ENCODE measurements around the gene SLC2A11.

SLC2A11 gene, protein sequence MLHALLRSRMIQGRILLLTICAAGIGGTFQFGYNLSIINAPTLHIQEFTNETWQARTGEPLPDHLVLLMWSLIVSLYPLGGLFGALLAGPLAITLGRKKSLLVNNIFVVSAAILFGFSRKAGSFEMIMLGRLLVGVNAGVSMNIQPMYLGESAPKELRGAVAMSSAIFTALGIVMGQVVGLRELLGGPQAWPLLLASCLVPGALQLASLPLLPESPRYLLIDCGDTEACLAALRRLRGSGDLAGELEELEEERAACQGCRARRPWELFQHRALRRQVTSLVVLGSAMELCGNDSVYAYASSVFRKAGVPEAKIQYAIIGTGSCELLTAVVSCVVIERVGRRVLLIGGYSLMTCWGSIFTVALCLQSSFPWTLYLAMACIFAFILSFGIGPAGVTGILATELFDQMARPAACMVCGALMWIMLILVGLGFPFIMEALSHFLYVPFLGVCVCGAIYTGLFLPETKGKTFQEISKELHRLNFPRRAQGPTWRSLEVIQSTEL

DNA sequence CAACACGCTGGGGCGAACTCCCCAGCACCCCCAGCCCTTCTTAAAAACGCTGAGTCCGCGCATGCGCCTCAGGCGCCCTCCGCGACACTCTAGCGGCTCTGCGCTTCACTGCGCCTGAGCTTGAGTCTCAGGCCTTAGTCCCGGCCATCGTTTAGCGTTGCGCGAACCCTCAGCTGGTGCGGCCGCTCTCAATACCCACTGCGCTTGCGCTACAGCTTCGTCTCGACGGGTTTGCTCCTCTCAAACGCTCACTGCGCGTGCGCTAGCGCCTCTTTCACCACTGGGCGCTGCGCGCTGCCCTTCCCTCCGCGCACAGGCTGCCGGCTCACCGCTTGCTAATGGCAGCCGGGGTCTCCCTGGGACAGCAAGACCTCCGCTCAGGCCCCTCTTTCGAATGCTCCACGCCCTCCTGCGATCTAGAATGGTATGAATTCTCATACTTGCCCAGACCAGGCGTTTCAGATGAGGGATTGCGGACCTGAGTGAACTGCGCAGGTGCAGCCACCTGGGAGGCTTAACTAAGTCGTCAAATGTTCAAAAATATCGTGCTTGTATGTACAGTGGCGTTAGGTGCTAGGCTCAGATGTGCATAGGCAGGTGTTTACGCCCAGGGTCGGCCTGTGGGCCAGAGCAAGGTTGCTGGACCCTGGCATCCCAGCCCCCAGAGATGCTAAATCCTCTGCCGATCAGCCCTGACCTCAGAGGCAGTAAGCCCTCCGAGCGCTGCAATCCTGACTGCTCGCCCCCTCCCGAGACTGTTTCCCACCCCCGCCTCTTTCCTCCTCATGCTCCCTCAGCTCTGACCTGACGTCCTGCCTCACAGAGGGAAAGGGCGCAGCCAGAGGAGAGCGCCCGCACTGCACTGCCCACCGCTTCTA, at the start of gene SLC2A11:
Gene SLC2A11, plus strand, starts transcription at position 270 of the 878 bp plus-strand sequence. Its CDS starts 125 bp downstream, at position 395.
- Mint-ChIP-seq H3K27ac (peak within 1 kb of the TSS; percentile 95), H3K9me3 (no peaks in the 10 kb centered on the region), H3K4me3 (peak within 1 kb of the TSS; percentile 89), H3K4me1 (peaks cover 32% of the 10 kb centered on the region), H3K36me3 (peaks cover 11% of the 10 kb centered on the region)
- peak; percentile 98 for ATAC-seq
- DNase-seq (ENCODE audit: low spot score in 2 of 2): peak; percentile 88 to 96

DNA sequence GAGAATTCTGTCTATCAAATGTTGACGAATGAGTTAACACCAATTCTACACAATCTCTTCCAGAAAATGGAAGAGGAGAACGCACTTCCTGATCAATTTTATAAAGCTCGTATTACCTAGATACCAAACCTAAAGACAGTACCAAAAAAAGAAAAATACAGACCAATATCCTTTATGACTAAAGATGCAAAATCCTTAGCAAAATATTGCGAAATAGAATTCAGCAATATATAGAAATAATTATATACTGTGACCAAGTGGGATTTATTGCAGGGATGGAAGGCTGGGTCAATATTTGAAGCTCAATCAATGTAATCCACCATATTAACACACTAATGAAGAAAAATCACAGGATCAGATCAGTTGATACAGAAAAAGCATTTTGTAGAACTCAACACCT, 45.3 kb upstream of the SLC2A11 start:
- no peak for ATAC-seq
- DNase-seq (ENCODE audit: low spot score in 2 of 2): no peak
- H3K9me3 Mint-ChIP-seq: no peaks in the 10 kb centered on the region
- no peak overlapping the region for H3K4me3 Mint-ChIP-seq
- H3K27ac Mint-ChIP-seq: no peak overlapping the region
- H3K36me3 Mint-ChIP-seq: peaks cover 96% of the 10 kb centered on the region
- no peaks in the 10 kb centered on the region for H3K4me1 Mint-ChIP-seq

DNA sequence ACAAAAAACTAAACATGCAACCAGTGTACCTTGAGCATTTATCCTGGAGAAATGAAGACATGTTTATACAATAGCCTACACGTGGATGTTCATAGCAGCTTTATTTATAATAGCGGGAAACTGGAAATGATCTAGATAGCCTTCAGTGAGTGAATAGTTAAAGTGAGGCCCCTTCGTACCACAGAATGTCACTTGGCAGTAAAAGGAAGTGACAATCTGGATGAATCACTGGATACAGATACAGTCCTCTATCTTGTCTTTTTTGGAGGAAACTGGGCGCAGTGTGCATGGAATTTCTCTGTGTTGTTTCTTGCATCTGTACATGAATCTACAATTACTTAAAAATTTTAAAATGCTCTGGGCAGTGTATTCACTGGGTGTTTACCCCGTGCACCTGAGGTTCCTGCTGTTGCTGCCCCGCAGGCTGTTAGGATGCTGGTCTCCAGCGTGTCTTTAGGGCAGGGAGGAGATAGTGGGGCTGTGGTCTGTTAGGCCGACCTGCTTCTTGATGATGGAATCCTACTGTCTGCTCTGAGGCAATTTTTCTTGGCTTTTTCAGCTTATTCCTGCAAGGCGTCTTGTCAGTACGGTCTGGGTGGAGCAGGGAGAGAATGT, 42.0 kb upstream of the SLC2A11 start:
- peak overlapping the region; percentile 35 for H3K27ac Mint-ChIP-seq
- peaks cover 96% of the 10 kb centered on the region for H3K36me3 Mint-ChIP-seq
- H3K9me3 Mint-ChIP-seq: no peaks in the 10 kb centered on the region
- DNase-seq (ENCODE audit: low spot score in 2 of 2): no peak
- H3K4me1 Mint-ChIP-seq: peaks cover 5% of the 10 kb centered on the region
- ATAC-seq: no peak
- H3K4me3 Mint-ChIP-seq: no peak overlapping the region

DNA sequence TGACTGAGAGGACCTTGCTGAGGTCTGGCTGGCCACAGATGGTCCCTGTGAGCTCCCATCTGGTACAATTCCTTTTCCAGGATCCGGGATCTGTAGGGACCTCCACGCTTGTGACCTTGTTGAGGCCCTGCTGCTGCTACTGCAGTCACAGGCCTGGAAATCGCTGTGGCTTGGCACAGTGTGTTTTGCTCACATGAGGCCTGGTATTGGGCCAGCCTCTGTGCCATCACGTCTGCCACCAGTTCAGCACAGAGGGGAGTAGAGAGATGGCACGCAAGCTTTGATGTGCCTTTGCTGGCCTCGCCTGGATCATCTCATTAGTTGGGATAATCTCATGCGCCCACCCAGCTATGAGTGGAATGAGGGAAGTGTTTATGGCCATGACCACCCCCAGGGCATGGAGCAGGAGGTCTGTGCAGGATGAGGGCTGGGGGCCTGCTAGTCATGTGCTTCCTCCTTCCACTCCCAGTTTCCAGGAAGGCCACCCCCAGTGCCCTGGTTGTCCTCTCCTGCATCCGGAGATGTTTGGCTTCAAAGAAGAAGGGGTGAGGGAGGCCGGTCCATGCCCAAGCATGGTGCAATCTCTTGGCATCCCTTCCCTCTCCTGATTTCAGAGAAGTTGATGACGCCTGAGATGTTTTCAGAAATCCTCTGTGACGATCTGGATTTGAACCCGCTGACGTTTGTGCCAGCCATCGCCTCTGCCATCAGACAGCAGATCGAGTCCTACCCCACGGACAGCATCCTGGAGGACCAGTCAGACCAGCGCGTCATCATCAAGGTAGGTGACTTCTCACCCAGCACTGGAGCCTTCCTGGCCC, 41.3 kb upstream of the SLC2A11 start:
- peaks cover 96% of the 10 kb centered on the region for H3K36me3 Mint-ChIP-seq
- ATAC-seq (no peak), DNase-seq (ENCODE audit: low spot score in 2 of 2) (no peak)
- no peak overlapping the region for H3K4me3 Mint-ChIP-seq
- H3K27ac Mint-ChIP-seq: peak overlapping the region; percentile 35
- H3K9me3 Mint-ChIP-seq: no peaks in the 10 kb centered on the region
- peaks cover 9% of the 10 kb centered on the region for H3K4me1 Mint-ChIP-seq

DNA sequence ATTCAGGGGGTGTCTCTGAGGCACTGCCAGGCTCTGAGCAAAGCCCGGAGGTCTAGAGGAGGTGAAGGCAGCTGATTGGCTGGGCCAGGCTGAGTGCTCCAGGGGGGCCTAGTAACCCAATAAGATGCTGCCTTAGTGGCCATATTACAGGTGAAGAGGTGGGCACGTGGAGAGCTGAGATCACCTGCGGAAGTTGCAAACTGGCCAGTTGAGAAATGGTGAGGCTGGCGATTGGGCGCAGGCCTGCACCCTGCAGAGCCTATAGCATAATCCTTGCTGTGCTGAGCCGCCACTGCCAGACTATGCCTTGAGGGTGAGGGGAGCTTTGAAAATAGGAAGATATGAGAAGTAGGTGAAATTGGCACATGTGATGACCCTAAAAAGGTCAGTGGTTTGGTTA, 40.5 kb upstream of the SLC2A11 start:
- peaks cover 9% of the 10 kb centered on the region for H3K4me1 Mint-ChIP-seq

DNA sequence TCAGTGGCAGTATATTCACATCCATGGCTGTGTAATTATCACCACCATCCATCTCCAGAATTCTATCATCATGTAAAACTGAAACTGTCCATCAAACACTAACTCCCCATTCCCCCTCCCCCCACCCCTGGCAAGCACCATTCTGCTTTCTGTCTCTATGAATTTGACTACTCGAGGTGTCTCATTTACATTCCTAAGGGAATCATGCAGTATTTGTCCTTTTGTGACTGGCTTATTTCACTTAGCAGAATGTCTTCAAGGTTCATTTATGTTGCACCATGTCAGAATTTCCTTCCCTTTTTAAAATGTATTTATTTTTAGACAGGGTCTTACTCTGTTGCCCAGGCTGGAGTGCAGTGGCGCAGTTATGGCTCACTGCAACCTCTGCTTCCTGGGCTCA, 39.1 kb upstream of the SLC2A11 start:
- H3K27ac Mint-ChIP-seq: no peak overlapping the region

More for the DNA sequence above, 40.5 kb upstream of the SLC2A11 start:
- ATAC-seq (no peak), DNase-seq (ENCODE audit: low spot score in 2 of 2) (no peak)
- peaks cover 97% of the 10 kb centered on the region for H3K36me3 Mint-ChIP-seq
- no peak overlapping the region for H3K4me3 Mint-ChIP-seq
- no peaks in the 10 kb centered on the region for H3K9me3 Mint-ChIP-seq
- peak overlapping the region; percentile 35 for H3K27ac Mint-ChIP-seq

DNA sequence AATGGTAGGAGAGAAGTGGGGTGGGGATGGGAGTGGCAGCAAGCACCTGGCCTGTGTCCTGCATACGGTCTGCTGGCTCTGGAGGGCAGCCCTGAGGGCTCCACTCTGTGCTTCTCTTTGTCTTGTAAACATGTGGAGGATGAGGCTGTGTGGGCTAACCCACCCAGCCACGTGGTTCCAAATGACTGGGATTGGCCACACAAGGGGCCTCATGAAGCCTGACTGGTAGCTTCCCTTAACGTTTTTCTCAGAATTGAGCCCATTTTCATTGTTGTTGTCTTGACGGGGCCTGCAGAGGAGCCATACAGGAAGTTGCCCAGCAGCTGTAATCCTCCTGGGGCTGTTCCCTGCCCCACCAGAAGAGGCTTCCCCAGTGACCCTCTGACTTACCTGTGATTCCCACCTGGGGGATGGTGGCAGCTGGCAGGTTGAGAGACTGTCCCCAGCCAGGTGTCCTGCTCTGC, 36.9 kb upstream of the SLC2A11 start:
- no peak for DNase-seq (ENCODE audit: low spot score in 2 of 2)
- H3K27ac Mint-ChIP-seq: peak overlapping the region; percentile 86
- peaks cover 86% of the 10 kb centered on the region for H3K36me3 Mint-ChIP-seq
- peak overlapping the region; percentile 16 for H3K4me3 Mint-ChIP-seq
- peaks cover 16% of the 10 kb centered on the region for H3K4me1 Mint-ChIP-seq
- ATAC-seq: peak; percentile 88
- H3K9me3 Mint-ChIP-seq: no peaks in the 10 kb centered on the region

More for the DNA sequence above, 39.1 kb upstream of the SLC2A11 start:
- H3K36me3 Mint-ChIP-seq: peaks cover 97% of the 10 kb centered on the region
- DNase-seq (ENCODE audit: low spot score in 2 of 2) (no peak), ATAC-seq (no peak)
- H3K9me3 Mint-ChIP-seq: no peaks in the 10 kb centered on the region
- H3K4me3 Mint-ChIP-seq: no peak overlapping the region
- H3K4me1 Mint-ChIP-seq: peaks cover 10% of the 10 kb centered on the region

DNA sequence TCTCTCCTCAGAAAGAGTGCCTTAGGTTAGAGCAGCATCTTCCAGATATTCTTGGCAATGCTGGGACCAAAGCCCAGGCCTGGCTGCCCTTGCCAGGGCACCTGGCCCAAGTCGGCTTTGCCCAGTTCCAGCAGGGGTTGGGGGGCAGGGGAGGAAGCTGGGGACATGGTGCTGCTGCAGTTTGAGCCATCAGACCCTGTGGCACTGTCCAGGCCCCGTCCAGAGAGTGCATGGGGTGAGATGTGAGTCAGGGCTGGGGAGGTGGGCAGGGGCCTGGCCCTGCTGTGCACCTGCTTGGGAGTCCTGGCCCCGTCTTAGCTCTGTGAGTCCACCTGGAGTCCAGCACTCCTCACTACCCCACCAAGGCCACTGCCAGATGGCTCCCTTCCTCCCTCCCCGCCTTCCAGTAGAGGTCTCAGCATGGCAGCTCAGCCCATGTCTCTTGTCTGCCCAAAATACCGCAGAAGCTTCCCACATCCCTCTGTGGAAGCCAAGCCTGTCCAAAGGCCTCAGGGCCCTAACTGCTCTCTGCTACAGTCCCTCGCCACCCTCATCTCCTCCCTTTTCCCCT, 35.5 kb upstream of the SLC2A11 start:
- H3K4me3 Mint-ChIP-seq: no peak overlapping the region
- DNase-seq (ENCODE audit: low spot score in 2 of 2): no peak
- H3K9me3 Mint-ChIP-seq: no peaks in the 10 kb centered on the region
- peaks cover 86% of the 10 kb centered on the region for H3K36me3 Mint-ChIP-seq
- no peak for ATAC-seq
- H3K27ac Mint-ChIP-seq: peak overlapping the region; percentile 91
- peaks cover 16% of the 10 kb centered on the region for H3K4me1 Mint-ChIP-seq

DNA sequence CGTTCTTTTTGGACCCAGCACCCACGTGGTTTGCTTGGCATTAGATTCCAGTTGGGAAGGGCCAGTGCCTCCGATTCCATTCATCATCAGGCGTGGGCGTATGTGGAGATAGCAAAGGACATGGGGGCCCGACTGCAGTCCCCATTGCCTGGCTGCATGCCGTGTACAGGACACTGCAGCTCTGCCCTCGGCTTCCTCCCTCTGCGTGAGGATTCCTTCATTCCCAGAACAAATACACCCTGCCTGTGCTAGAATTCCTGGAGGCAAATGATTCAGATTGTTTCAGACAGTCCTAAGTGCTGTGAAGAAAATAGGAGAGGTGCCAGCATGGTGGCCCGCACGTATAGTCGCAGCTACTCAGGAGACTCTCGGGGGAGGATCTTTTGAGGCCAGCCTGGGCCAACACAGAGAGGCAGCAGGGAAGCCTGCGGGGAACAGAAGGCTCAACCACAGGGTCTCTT, 34.3 kb upstream of the SLC2A11 start:
- Mint-ChIP-seq H3K4me1 (peaks cover 16% of the 10 kb centered on the region), H3K4me3 (no peak overlapping the region), H3K9me3 (no peaks in the 10 kb centered on the region), H3K27ac (peak overlapping the region; percentile 91), H3K36me3 (peaks cover 78% of the 10 kb centered on the region)
- no peak for ATAC-seq
- no peak for DNase-seq (ENCODE audit: low spot score in 2 of 2)

DNA sequence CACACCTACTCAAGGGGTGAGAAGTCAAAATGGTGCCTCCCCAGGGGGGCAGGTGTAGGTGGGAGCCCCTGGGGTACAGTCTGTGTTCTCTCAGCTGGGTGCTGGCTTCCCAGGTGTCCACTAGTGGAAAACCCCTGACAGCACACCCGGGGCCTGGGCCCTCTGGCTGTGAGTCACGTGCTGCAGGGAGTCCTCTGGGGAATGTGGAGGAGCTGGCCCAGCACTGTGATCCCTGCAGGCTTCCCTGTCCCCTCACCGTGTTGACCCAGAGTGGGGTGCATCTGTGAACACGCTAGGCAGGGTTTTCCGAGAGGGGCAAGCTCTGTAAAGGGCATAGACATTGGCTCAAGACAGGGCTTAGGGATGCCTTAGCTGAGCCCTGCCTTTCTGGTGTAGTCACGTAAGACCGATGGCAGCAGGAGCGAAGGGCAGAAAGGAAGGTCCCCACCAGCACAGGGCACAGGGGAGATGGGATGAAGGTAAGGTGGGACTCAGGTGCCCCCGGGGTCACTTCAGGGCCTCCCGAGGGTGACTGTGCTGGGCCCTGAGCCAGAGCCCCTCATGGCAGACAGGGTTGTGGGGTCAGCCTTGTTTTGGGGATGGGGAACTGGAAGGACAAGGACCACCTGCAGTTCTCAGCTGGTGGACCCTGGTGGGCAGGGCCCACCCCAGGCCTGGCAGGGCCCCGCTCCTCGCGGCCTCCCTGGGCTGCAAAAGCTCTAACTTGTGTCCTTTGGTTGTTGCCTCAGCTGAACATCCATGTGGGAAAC, 33.0 kb upstream of the SLC2A11 start:
- H3K36me3 Mint-ChIP-seq: peaks cover 78% of the 10 kb centered on the region
- peak overlapping the region; percentile 91 for H3K27ac Mint-ChIP-seq
- no peaks in the 10 kb centered on the region for H3K9me3 Mint-ChIP-seq
- DNase-seq (ENCODE audit: low spot score in 2 of 2): no peak
- peaks cover 26% of the 10 kb centered on the region for H3K4me1 Mint-ChIP-seq
- ATAC-seq: no peak
- H3K4me3 Mint-ChIP-seq: no peak overlapping the region

DNA sequence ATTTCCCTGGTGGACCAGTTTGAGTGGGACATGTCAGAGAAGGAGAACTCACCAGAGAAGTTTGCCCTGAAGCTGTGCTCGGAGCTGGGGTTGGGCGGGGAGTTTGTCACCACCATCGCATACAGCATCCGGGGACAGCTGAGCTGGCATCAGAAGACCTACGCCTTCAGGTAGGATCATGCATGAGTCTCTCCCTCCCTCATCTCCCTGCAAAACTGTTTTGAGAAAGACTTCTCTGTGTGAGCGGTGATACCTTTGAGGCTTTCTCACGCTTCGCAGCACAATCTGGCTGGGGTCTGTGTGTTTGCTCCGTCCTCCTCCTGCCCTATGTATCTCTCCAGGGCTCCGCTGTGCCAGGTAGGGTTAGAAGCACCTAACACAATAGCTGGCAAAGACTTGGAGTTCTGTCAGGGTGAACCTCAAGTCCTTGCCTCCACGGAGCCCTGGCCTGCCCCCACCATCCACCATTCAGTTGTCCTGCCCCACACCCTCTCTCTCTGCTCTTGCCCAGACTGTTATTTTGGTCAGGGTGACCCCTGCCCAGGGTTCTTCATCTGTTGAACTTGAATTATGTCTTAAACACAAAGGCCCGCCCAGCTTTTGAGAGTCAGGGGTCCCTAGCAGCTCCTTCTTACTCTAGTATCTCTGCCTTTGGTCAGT, 32.3 kb upstream of the SLC2A11 start:
- H3K36me3 Mint-ChIP-seq: peaks cover 78% of the 10 kb centered on the region
- H3K4me3 Mint-ChIP-seq: no peak overlapping the region
- DNase-seq (ENCODE audit: low spot score in 2 of 2) (no peak), ATAC-seq (no peak)
- peak overlapping the region; percentile 91 for H3K27ac Mint-ChIP-seq
- peaks cover 24% of the 10 kb centered on the region for H3K4me1 Mint-ChIP-seq
- H3K9me3 Mint-ChIP-seq: no peaks in the 10 kb centered on the region

DNA sequence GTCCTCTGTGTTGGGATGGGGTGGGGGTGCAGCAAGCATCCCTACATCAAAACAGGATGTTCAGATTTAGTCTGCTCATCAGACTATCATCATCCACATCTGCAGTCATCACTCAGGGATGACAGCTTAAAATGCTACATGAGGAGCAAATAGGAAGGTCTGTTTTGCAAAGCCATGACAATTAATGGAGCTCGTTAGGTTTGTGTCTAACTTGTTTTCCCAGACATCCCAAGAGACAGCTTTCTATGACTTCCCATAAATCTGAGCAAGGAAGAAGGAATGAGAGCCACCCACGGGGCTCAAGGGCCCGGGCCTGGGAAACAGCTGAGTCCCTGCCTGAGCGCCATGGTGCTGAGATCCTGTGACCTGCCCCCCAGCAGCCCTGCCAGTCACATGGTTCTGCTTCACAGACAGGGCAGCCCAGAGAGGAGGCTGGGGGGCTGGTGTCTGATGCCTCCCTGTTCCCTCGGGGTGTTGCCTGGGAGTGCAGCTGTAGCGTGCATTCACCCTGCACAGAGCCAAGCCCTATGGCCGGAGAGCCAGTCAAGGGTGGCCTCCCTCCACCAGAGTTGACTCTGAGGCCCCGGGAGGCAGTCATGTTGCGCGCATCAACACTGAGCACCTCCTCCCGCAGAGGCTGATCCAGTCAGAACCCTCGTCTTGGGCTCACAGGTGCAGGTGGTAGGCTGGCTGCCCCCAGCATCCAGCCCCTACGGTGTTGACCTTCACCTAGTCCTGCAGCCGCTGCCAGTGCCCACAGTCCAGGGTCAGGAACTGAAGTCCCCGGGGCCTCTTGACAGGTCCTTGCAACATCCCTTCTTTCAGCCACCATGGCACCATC, 30.9 kb upstream of the SLC2A11 start:
- H3K36me3 Mint-ChIP-seq: peaks cover 78% of the 10 kb centered on the region
- no peak overlapping the region for H3K4me3 Mint-ChIP-seq
- DNase-seq (ENCODE audit: low spot score in 2 of 2) (no peak), ATAC-seq (no peak)
- H3K27ac Mint-ChIP-seq: peak overlapping the region; percentile 91
- H3K4me1 Mint-ChIP-seq: peaks cover 17% of the 10 kb centered on the region
- H3K9me3 Mint-ChIP-seq: no peaks in the 10 kb centered on the region

All from stimulated activated effector memory CD8-positive, alpha-beta T cell treated with anti-CD3 and anti-CD28 coated beads, Interleukin-12 subunit alpha, Interleukin-12 subunit beta, amount 100 ng/mL, for 72 hours (primary cell).